Muscle of arm (tissue), 12 donors: ENCODE data around the gene PDK3. TPM values are rescaled to one million over a fixed set of nuclear protein-coding genes. Genes with fewer than 3 reads are reported as not detected.

Experiments
- DNase-seq: peaks from one replicate; pipeline ENCODE4 v3.0.0-alpha.2; 2013
- polyA plus RNA-seq, 12 donors: library from polyadenylated mRNA; unstranded; fragments of 120-200 nt; gene quantifications; one replicate each; pipeline ENCODE4 v1.2.1, GENCODE V29; 2013; ENCODE audit not compliant: insufficient read length in 12 of 12

Gene PDK3
- polyA plus RNA-seq, 12 donors = 2.2 to 4.1 (median 3.5) TPM; not detected in 1

DNA sequence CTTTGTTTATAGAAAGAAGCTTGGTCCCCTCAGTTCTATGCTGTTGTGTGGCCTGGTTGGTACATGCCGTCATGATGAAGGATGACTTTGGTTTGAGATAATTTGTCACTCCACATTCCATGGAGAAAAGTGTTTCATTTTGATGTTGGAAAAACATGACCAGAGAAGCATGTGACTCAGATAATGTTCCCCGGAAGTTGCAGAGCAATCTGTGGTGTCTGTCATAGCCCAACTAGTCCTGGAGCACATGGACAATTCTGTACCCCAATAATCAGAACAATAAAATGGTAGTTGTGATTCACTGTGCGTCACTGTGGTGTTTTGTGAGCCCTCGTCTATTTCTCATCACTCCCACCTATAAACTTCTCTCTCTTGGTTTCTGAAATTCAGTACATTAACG is 85.1 kb downstream of the PDK3 start:
- DNase-seq = no peak

DNA sequence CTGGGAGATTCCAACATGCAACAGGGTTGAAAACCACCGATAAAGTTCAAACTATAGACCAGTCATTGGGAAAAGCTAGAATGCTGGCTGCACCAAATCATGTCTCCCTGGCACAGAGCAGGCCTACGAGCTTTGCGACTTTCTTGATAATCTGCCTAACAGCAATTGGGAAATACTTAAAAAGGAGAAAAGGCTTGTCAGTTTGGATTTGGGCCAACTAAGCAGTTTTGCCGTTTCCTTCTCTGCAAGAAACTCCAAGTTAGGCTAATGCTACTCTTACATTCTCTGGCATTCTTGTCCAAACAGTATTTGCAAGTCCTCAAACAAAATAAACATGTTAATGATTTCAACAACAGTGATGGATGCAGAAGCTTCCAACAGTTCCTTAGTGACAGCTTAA is 87.9 kb downstream of the PDK3 start:
- no peak for DNase-seq

DNA sequence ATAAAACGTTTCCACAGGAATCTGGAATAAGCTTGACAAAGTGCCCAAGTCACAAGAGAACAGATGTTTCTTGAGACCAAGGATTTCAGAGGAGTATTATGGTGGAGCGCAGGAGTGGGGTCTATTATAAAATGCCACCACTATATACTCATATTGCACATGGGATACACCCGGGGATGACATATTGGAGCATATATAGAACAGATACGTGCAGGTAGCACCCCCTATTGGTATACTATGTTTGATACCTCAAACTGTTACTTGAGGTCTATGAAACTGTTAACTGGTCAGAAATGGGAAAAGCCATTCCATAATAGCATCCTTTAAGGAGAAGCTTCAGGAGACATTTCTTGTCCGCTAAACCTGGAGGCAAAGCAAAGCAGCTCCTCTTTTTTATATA is 96.0 kb downstream of the PDK3 start:
- DNase-seq = no peak

DNA sequence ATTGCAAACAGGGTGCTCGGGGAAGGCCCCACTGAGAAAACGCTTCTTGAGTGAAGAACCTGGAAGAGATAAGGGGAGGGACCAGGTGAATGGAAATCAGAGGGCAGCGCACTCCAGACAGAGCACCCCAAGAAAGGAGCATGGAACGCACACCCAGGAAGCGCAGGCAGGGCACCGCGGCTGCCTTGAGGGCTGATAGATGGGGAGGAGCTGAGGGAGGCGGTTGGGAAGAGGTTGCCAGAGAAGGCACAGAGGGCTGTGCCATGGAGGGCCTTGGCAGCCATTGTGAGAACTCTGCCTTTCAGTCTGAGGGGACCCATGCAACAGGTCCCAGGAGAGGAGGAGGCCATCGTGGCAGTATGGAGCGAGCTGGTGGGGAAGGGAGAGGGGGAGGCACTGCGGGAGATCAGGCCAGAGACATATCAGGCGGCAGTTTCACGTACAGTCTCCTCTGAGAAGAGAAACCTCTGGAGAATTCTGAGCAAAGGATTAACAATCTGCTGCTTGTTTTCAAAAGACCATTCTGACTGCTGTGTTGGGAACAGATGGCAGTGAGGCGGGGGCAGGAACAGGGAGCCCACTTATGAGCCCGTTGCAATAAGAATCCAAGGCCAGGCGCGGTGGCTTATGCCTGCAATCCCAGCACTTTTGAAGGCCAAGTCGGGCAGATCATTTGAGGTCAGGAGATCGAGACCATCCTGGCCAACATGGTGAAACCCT is 98.4 kb downstream of the PDK3 start:
- no peak for DNase-seq

DNA sequence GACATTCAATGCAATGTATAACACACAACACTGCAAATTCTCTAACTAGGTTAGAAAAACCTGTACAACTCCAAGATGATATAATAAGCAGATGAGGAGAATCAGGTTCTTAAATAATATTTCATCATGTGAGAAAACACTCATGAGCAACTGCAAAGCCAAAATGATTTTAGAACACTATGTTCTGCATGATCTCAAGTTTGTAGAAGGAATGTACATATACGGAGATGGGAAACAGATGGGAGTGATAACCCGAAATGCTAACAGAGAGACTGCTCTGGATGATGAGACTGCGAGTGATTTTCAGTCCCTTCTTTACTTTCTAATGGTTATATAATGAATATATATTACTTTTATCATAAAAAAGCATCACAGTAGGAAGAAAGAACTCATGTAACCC is 101.2 kb downstream of the PDK3 start:
- DNase-seq = peak; percentile 18

DNA sequence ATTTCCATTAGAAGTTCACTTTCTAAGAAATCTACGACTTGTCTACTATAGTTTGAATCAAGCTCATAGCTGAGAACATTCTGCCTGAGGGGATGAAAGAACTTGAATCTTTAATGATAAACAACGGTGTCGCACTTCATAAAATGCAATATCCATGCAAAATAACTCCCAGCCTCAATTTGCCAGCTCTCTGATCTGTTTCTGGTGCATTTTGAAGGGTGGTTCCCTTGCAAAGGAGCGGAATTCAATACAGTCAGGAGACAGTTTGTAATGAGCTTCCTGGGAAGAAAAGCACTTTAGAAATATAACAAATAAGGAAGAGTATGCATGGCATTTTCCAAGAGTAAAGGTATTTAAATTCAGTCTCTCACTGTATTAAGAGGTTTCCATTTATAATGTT is 102.1 kb downstream of the PDK3 start:
- no peak for DNase-seq

DNA sequence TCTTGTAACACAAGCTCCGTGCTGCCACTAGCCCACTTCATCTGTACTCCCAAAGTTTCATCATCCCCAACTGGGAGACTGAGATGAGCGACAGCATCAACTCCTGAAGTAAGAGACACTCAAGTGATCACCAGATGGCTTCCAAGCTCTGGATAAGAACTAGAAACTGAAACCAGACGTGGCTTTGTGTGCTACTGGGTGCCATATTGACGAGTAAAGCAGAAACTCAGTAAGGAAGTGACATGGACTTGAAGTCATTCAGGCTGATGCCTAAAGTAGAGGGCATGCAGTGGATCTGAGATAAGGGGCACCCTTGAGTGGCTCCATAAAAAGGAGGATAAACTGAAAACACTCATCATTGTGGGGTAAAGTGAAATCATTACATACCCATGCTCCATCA is 109.7 kb downstream of the PDK3 start:
- DNase-seq = no peak

DNA sequence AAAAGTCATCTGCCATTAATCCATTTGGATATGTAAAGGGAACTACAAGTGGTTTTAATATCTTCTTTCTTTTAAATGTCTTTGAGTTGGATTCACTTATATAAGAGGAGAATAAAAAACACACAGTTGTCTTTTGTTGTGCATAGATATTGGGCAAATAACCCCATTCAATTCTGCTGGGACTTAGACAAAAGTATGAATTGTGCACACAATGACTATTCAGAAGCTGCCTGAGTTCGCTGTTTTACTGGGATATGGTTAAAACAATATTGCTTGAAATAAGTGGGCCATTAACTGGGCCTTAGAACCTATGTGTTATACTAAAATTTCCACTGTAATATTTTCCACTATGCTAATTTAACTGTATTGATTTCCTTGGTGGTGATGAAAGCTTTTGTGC is 110.4 kb downstream of the PDK3 start:
- DNase-seq = no peak

DNA sequence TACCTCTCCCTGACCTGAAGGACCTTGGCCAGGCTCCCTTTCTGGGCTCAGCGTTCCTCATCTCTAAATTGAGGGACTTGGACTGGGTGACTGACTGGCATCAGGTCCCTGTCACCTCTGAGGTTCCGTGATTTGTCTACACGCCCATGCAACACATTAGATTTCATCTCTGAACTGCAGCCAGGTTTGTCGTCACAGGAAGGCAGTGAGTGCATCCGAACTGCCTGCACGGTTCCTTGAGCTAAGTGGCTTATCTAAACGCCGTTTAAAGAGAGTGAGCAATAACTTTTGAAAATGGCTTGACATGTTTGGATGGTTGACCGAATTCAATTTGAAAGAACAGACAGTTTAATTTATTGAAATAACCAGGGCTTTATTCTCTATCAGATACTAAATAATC is 112.0 kb downstream of the PDK3 start:
- DNase-seq = no peak

Other genes starting within 250 kb of the PDK3 start
- under 1 TPM in 6 of 12 donors, not detected in 6; 0.08 to 0.21 (median 0.12) TPM for gene SUPT20HL2, start 151.2 kb upstream of the PDK3 start, polyA plus RNA-seq
- gene SUPT20HL1, start 104.6 kb upstream of the PDK3 start, polyA plus RNA-seq = under 1 TPM in 3 of 12 donors, not detected in 9; 0.05 to 0.10 (median 0.08) TPM
- 1 to 10 TPM in 10 of 12 donors, not detected in 2; 1.6 to 3.3 (median 2.5) TPM for gene PCYT1B, start 182.1 kb downstream of the PDK3 start, polyA plus RNA-seq
- gene POLA1, start 228.6 kb downstream of the PDK3 start, polyA plus RNA-seq = 10 to 100 TPM in 10 of 12 donors, 1 to 10 TPM in 1, not detected in 1; 7.3 to 21.2 (median 18.4) TPM